Eye (tissue), 1 donor: ENCODE data around the gene STOML2.

ENCODE experiments used
- DNase-seq: peaks from one replicate; pipeline ENCODE4 v3.0.0-alpha.2; 2015

Gene STOML2

GRCh38 chr9:35107297-35108290, 4.7 kb upstream of the STOML2 start:
- DNase-seq: no peak

DNA sequence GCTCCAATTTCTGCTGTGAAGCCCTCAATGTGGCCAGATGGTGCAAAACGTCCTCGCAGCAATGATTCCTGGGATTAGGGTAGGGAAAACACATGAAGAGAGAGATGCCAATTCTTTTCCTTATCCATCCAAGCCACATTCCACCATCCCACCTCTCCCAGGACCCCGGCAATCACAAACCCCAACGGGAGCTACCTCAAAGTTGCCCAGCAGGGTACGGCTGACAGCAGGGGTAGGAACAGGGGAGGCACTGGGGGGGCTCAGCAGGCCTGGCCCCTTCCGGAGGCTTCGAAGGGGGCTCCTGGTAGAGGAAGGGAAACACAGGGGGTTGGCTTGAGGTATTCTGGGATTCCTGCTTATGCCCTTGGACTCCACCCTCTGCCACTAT, 3.4 kb upstream of the STOML2 start:
- DNase-seq: no peak

- DNase-seq: no peak
Observed at GRCh38 chr9:35105571-35106342, 2.8 kb upstream of the STOML2 start.

DNA sequence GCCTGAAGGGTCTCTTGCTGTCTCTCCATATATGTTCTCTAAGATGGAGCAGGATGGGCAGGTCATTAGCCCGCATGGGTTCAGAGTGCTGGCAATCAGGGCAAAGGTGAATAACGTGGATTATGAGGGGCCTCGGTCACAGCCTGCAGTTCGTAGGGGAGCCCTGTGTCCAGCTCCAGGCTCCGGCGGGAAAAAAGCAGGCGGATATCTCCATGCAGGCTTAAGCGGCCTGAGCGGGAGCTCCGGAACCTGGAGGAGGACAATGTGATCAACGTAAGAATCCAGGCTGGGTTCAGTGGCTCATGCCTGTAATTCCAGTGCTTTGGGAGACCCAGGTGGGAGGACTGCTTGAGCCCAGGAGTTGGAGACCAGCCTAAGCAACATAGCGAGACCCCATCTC, 2.2 kb upstream of the STOML2 start:
- DNase-seq: no peak

GRCh38 chr9:35104586-35104985, 1.7 kb upstream of the STOML2 start:
- no peak for DNase-seq

- DNase-seq: no peak
Observed at GRCh38 chr9:35103660-35104191, 795 bp upstream of the STOML2 start.

GRCh38 chr9:35102465-35102768, 514 bp downstream of the STOML2 start:
- no peak for DNase-seq

GRCh38 chr9:35097573-35097972, 5.4 kb downstream of the STOML2 start:
- DNase-seq: no peak

DNA sequence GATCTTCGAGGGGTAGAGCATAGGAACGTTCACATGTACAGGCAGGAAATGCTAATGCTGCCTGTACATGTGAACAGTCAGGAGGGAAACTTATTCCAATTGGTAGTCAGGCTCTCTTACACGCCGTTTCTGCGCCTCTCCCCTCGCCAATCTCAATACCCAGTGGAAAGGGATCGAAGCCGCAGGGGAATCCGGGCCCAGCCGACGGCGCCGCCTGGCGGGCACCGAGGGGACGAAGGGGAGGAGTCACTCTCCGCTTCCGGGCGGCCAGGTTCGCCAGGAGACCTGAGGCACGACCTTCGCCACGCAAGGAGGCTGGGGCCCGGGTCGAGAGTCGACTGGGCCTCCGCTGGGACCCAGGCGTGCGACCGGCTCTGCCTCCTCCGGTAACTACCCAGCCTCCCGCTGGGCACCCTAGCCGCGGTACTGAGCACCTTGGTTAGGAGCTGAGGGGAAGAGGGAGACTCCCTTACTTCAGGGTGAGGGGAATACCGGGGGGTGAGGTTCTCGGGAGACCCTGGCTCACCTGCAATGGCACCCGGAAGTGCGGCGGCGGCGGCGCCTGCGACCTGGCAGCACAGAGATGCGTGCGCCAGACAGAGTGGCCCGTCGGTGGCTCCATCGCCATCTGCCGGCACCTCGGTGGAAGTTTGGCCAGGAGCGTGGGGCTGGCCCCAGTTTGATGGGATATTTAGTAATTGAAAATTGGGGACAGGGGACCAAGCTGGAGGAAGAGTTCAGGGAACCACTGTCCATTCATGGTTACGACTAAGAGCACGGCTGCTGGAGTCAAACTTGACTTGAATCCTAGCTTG, 6.7 kb downstream of the STOML2 start, which contains the start of gene PIGO:
Gene PIGO (minus strand): TSS at position 557 of the 815 bp plus-strand sequence. CDS start 1,026 bp downstream, outside the sequence.
- DNase-seq: peak; percentile 94

GRCh38 chr9:35091536-35091935, 11.4 kb downstream of the STOML2 start:
- DNase-seq: no peak

- DNase-seq: no peak
Observed at GRCh38 chr9:35089434-35089833, 13.5 kb downstream of the STOML2 start.

DNA sequence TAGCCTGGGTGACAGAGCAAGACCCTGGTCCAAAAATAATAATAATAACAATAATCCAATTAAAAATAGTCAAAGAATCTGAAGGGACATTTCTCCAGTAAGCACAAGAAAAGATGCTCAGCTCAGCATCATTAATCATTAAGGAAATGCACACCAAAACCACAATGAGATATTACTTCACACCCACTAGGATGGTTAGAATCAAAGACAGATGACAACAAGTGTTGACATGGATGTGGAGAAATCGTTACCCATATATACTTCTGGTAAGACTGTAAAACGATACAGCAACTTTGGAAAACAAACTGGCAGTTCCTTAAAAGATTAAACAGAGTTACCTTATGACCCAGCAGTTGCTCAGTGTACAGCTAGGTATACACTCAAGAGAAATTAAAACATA, 17.9 kb downstream of the STOML2 start:
- no peak for DNase-seq

DNA sequence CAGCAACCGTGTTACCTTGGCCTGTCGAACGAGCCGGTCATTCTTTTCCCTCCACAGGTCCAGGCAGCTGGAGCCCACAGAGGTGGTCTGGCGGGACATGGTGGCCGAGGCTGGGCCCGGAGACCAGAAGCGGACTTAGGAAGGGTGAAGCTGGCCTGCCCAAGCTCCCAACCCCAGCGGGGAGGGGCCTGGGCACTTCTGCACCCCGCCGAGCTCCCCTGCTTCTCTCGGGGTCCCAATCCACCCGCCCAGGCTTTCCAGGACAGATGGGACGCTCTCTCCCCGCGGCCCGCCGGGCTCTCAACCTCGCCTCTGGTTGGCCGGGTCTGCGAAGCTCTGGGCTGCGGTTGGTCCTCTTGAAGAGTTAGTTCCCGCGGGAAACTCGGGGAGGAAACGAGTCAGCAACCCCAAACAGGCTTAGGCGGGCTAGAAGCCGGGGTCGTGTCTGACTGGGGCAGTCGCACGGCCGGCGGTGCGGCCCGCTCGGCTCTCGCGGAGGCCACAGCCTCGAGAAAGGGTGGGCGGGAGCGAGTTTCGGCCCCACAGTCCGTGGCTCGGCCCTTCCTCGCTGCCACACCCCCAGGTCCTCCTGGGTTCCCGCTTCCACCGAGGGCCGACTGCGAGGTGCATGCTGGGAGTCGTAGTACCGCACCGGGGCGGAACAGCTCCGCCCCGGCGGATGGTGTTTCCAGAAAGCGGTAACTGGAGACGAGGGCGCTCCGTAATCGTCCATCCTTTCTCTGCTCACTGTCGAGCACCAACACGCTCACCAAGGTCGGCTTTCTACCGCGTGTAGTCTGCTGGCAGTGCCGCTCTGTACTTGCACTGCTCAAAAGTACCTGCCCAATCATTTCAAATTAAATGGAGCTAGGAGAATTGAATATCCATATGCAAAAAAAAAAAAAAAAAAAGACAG, 23.2 kb downstream of the STOML2 start, which contains the start of gene FANCG:
Gene FANCG (minus strand): TSS at position 517 of the 916 bp plus-strand sequence. CDS start 418 bp downstream, at position 99.
- peak; percentile 97 for DNase-seq

DNA sequence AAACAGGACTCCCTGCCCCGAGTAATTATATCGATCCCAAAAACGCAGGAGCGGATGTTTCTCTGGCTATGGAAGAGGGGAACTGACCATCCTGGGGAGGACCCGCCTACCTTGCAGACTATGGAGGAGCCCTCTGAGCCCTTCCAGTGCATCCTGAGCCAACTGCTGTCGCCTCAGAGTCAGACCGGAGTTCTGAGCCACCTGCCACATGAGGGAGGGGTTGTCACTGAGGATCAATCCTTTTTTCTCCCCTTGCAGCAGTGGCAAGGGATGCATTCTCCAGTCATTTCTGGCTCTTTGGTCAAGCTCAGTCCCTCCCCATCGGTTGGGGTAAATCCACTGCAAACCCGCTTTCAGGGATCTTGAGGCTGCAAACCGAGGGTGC, 23.9 kb downstream of the STOML2 start:
- DNase-seq: no peak

GRCh38 chr9:35078066-35078465, 24.9 kb downstream of the STOML2 start:
- DNase-seq: no peak

DNA sequence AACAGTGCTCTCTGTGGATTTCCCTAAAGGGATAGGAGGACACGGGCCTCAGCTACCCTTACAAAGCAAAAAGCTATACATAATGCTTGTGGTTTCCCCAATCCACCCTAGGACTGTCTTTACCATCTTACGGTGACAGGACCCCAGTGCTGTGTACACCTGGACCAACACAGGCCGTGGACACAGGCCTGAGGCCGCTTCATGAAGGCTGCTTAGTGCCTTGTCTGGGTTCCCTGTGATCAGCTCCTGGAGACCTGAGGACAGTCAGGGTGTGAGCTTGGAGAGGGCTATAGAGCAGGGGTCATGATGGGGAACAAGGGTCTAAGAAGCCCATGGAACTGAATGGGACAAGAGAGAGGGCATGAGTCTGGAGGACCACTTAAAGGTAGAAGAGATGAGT, 26.1 kb downstream of the STOML2 start:
- DNase-seq: no peak

GRCh38 chr9:35075358-35075757, 27.6 kb downstream of the STOML2 start:
- no peak for DNase-seq

DNA sequence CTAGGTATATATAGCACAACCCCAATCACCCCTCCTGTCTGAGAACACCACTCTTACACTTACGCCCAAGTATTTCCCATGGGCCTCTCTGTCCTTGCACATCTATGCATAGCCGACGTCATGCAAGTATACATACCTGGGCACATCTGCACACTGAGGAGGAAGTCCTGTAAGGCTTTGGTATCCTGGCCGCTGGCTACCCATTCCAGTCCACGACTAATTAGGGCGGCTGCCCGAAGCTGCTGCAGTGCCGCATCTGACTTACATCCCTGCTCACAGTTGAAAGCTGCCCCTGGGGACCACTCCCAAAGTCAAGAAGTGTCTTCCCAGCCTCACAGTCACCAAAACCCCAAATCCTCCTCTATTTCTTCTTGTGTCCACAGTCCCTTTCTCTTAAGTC, 28.1 kb downstream of the STOML2 start:
- DNase-seq: no peak

DNA sequence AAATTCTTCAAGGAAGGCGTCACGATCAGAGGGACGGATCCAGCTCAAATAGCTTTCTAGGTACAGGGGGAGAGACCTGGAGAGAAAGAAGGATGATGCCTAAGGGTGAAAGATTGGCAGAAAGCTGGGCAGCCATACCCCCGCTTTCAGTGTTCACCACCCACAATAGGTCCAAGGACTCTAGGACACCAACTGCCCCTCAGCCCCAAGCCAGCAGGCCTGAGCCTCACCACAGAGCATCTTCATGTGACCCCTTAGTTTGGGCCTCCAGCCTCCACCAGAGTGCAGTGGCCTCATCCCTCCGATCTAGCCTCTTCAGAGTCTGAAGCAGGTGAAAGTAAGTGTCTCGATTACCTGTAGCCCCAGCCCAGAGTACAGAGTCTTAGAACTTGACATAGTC, 28.8 kb downstream of the STOML2 start:
- no peak for DNase-seq

- no peak for DNase-seq
Observed at GRCh38 chr9:35073279-35073612, 29.7 kb downstream of the STOML2 start.

- peak; percentile 100 for DNase-seq
Observed at GRCh38 chr9:35072461-35073278, 30.3 kb downstream of the STOML2 start, which contains the start of gene VCP. TSS of gene VCP (minus strand) at chr9:35072625. CDS start at chr9:35072353, 272 bp downstream.
